Activated effector memory CD4-positive, alpha-beta T cell treated with Interleukin-2 at 50 U/mL for 16 hours (primary cell): ENCODE measurements around the gene TYK2.
"Not testable (repeated sequence)": the region's sequence is repeated elsewhere in the genome, so short reads cannot be mapped to it uniquely, and the experiment has no call there.

ENCODE experiments used
- DNase-seq: peaks from one replicate; pipeline ENCODE4 v3.0.0-alpha.2; 2020

TYK2 gene

DNA sequence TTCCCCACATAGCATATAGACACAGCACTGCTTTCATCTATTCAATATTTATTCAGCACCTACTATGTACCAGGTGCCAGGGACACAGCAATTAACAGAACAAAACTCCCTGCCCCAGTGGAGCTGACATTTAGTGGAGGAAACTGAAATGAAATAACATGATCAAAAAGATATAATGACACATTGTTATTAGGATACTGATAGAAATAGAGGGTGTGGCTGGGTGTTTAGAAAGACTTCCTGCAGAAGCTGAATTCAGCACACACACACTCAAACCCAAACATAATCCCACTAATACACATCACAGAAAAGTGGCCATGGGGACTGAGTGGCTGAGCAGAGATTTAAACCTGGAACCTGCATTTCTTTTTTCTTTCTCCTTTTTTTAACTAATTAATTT lies 26.7 kb upstream of the TYK2 start:
- no peak for DNase-seq

DNA sequence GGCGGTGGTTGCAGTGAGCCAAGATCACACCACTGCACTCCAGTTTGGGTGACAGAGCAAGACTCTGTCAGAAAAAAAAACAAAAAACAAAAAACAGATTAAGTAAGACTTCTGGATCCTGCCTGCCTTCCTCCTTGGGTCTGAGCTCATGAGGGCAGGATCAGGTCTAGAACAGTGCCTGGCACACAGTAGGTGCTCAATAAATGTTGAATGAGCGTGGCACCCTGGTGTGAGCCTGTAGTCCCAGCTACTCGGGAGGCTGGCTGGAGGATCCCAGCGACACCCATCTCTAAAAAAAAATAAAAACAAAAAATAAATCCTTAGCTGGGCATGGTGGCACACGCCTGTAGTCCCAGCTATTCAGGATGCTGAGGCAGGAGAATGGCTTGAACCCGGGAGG lies 25.8 kb upstream of the TYK2 start:
- no peak for DNase-seq

DNA sequence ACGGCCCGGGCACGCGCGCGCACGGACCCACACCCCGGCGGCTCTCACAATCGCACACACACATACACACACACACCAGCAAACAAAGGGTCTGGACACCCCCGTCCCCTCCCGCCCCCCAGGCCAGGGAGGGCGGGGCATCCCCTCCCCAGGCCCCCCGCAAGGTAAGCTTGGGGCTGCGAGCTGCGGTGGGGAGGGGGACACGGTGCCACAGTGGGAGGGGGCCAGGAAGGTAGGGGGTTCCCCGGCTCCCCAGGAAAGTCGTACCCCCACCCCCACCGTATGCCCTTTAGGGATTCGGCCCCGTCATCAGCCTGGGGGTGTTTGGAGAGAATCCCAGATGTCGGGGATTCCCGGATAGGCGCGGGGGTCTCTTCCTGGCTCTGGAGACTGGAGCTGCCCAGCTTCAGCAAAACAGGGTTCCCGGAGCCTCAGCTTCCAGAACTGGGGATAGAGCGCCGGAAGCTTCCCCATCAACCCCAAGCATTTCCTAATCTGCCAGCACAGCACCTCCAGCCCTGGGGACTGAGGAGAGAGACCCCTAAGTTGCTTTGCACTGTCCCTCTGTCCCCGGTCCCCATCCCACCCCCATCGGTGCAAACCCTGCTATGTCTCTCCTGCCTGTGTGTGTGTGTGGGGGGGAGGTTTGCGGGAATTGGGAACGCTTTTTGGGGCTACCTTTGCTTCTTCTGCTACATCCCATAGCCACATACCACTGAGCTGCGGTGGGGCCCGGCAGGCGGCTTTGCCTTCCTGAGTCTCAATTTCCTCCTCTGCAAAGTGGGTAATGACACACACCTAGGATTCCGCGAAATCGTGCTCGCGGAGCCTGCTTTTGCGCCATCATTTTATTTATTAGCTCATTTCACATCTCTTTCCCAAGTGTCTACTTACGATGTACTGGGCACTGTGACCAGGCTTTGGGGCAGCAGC lies 24.8 kb upstream of the TYK2 start:
- DNase-seq = no peak

DNA sequence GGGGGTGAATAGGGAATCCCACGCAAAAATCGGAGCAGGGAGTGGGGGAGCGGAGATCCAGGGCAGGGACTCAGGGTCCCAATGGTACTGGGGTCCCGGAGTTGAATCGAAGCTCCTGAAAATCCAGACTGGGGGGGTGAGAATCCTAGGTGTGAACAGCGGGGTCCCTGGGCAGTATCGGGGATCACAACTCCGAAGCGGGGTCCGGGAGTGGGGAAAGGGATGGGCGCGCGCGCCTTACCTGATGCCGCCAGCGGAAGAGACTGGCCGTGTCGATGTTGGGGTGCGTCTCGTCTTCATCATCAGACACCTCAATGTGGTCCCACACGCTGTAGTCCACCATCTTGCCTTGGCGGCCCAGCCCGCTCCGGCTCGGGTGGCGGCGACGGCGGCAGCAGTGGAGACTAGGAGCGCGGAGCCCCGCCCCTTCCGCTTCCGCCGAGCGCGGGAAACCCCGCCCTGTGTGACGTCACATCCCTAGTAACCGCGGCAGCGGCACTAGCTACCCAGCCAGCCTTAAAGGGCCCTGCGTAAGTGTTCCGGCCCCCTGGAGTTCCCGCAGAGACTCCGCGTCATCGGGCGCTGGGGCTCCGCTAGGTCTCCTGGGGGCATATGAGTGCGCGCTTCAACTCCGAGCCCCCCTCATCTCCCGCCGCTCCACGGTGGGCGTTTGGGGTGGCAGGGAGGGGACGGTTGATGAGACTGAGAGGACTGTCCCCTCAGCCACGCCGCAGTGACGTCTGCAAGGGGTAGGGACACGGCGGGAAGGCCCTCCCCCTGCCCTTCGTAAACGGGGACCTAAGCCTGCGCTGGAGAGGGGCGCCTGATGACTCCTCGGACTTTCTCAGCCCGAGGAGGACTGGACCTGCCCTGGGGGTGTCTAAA lies 23.0 kb upstream of the TYK2 start, which contains the start of gene CDC37:
Gene CDC37 (minus strand): TSS at position 406 of the 885 bp plus-strand sequence. CDS start 63 bp downstream, at position 343.
- peak; percentile 97 for DNase-seq

DNA sequence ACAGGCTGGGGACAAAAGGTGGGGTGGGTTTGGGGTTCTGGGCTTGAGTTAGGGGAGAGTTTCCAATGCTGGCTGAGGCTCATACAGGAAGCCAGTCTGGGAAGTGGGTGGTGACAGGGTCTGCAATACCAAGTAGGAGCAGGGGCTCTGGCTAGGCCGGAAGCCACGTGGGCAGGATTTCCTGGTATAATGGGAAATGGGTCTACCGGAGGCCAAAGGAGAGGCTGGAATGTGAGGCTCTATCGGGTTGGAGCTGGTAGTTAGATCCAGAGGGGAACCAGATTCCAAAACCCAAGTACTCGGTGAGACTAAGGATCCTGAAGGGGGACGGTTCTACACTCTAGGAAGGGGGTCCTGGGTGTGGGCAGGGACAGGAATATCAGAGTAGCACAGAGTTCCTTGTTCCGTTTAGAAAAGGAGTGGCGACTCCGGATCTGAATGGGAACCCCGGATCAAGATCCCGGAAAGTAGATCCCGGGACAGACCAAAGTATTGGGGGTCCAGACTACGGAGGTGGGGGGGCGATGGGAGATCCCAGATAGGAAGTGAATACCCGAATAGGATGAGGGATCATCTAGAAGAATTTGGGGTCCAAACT lies 22.2 kb upstream of the TYK2 start:
- no peak for DNase-seq

DNA sequence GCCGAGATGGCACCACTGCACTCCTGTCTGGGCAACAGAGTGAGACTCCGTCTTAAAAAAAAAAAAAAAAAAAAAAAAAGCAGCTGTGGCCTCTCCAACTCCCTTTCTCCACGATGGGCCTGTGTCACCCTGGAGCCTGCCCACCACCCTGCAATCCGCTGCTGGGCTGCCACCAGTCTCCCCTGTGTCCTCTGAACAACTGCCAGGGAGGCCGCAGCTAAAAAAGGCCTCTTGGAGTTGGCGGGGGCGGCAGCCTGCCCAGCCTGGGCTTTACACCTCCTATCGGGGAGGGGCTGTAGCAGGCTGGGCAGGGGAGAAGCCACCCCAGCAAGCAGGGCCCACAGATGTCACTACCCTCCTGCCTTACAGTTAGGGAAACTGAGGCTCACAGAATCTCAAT lies 19.5 kb upstream of the TYK2 start:
- DNase-seq = no peak

DNA sequence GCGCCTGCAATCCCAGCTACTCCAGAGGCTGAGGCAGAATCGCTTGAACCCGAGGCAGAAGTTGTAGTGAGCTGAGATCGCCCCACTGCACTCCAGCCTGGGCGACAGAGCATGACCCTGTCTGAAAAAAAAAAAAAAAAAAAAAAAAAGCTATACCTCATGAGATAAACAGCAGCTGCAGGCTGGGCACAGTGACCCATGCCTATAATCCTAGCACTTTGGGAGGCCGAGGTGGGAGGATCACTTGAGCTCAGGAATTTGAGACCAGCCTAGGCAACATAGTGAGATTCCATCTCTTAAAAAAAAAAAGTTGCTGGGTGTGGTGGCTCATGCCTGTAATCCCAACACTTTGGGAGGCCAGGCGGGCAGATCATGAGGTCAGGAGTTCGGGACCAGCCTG lies 19.0 kb upstream of the TYK2 start:
- not testable (repeated sequence) for DNase-seq

DNA sequence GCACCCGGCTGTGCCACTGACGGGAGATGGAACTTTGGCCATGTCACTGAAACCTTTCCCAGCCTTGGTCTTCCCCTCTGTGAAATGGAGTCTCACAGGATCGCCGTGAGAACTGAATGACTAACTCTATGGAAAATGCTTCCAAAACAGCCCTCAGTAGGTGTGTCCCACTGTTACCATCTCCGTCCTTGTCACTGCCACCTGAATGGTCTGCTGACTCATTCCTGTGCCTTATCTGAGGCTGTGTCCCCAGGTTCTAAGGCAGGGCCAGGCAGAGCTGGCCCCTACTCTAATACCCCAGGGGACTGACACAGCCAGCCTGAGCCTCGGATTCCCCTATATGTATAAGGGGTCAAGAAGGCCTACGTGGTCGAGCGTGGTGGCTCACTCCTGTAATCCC lies 18.4 kb upstream of the TYK2 start:
- no peak for DNase-seq

DNA sequence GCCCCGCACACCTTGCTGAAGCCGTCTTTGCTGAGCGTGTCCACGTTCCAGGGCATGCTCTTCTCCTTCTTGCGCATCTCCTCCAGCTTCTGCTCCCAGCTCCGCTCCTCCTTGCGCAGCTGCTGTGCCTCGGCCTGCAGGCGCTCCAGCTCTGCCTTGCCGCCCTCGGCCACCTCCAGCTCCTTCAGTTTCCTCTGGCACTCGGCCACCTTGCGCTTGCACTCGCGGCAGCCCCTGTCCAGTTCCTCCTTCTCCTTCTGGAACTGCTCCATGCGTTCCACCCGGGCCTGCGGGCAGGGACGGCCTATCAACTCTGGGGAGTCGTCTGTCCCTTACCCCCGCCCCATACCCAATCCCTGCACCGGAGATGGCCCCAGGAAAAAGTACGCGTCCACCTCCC lies 15.5 kb upstream of the TYK2 start:
- no peak for DNase-seq

DNA sequence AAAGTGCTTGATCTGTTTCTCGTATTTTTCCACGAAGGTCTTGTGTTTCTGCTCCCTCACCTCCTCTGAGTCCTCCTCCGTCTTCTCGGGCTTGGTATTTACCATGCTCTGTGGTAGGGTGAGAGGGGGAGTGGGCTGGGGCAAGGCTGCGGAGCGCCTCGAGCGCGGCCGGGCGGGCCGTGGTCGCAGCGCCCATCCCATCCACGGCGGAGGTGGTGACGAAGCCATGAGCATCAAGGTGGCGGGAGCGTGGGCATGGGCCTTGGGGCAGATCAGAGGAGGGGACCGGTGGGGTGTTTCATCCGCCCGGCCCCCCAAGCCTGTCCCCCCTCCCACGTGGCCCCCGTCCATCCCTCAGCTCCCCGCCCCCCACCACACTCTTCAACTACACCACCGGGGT lies 15.1 kb upstream of the TYK2 start:
- DNase-seq = no peak

DNA sequence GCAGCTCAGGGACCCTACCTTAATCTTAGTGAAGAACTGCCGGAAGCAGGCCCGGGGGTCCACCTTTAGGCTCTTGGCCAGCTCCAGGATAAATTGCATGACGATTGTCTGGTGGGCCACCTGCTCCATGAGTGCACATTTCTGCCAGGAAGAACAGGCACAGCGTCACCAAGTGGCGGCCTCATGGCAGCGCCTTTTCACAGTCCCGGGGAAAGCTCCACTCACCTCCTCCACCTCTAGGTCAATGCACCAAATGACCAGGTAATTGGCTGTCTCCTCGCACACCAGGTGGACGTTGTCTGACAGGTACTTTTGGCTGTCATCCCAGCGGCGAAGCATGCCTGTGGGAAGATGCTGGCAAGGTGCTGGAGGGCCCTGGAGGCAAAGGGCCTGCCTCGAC lies 14.6 kb upstream of the TYK2 start:
- DNase-seq = no peak

DNA sequence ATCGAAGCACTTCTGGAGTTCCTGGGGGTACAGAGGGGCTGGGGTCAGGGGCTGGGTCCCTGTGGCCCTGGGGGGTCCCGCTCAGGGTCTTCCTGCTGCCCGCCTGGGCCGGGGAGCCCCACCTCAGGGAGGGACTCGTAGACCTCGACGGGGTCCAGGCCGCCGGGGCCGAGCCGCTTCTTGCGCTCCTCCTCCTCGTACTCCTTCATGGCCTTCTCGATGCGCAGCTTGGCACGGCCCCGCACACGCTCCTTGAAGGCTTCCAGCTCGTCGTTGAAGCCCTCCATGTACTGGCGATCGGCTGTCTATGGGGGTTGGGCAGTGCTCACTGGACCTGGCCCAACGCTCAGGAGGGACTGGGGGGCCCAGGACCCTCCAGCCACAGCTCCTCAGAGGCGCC lies 12.8 kb upstream of the TYK2 start:
- no peak for DNase-seq

DNA sequence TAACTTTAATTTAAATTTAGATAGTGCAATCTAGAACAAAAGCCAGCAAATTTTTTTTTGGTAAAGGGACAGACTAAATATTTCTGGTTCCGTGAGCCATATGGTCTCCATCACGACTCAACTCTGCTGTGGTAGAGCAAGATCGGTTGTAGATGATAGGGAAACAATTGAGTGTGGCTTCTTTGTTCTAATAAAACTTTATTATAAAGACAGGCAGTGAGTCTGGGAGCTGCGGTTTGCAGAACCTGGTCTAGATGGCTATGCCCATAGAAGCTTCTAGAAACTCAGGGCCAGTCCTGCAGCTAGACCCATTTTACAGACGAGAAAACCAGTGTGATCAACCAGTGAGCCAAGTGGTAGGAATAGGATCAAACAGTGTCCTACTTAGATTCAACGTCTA lies 11.7 kb upstream of the TYK2 start:
- no peak for DNase-seq

DNA sequence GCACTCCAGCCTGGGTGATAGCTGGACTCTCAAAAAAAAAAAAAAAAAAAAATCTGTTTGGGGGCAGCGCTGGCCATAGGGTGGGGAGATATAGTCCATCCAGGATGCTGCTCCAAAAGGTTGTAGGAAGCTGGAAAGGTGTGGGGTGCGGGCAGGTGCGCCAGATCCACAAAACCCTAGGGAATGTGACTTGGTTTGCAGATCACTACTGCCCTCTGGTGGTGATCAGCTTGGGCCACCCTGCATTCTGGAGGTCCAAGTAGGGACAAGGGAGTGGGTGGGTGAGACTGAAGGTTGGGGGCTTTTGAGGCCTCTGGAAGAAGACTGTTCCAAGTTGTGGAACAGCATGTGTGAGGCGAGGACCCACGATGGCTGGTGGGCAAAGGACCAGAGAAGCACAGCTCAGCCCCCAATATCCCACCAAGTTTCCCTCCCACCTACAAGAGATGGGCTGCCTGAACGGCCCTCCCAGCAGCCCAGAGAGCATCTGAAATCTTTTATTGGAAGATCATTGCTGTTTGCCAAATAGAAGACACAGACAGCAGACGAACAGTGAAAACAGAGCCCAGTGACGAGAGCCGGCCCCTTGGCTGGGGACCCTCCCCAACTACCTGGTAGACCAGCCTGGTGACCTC lies 10.4 kb upstream of the TYK2 start:
- DNase-seq = peak; percentile 38

DNA sequence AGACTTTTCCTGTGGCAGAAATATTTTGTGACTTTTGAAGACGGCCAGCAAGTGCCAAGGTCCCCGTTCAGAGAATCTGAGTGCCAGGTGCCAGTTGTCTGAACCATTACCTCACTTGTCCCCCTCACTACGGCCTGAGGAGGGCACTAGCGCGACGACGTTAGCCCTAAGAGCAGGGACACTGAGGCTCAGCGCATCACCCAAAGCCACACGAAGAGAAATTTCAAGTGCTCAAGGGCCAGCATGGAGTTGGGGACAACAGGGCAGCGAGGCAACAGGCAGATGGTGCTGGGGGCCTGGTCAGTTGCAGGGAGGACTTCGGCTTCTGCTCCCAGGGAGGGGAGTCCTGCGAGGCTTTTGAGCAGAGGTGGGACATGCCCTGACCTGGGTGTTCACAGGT lies 9.5 kb upstream of the TYK2 start:
- DNase-seq = no peak

DNA sequence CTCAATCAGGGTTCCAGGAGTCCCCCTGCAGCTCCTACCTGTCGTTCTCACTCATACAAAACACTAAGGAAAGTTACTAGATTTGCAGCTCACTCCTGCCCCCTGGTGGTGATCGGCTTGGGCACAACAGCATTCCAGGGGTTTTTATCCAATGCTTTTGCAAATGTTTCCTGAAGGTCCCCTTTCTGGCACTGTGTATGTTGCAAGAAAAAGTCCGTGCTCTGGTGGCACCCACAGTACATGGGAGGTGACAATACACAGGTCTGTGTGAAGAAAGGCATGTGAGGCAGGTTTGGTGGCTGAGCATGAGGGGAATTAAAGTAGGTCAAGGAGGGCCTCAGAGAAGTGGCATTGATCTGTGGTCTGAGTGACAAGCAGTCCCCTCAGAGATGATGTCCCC lies 8.6 kb upstream of the TYK2 start:
- peak; percentile 60 for DNase-seq

DNA sequence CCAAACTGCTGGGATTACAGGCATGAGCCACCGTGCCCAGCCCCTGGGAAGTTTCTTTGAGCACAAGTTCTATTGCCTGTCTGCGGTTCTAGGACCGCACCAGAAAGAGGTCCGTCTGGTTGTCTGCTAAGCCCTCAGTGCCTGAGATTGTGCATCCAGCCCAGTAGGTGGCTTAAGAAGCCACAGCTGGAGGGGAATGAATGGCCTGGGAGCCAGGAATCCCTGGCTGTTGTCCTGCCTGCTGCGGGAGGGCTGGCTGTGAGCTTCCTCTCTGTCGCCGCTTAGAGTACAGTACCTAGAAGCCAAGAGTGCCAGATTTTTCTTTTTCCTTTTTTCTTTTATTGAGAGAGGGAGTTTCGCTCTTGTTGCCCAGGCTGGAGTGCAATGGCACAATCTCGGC lies 4.2 kb upstream of the TYK2 start:
- DNase-seq = no peak

DNA sequence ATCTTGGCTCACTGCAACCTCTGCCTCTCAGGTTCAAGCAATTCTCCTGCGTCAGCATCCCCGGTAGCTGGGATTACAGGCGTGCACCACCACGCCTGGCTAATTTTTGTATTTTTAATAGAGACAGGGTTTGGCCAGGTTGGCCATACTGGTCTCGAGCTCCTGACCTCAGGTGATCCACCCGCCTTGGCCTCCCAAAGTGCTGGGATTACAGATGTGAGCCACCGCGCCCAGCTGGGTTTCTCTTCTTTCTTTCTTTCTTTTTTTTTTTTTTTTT lies 2.8 kb upstream of the TYK2 start:
- DNase-seq = not testable (repeated sequence)

DNA sequence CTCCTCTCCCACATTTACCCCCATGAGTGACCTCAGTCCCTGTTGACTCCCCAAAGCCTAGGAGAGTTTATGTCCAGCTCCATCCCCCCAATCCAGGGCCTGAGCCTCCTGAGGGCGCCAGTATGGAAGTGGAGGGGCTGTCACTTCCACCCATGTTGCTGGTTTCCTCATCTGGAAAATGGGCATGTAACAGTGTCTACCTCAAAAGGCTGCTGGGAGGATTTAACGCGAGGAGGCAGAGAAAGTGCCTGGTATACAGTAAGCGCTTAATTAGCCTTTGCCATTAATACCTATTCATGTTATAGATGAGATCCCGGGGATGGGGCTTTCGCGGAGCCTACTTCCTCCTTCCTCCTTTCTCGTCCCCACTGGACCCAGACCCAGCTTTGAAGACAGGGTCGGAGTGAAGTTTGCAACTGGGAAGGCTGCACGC lies 476 bp downstream of the TYK2 start:
- DNase-seq = no peak

DNA sequence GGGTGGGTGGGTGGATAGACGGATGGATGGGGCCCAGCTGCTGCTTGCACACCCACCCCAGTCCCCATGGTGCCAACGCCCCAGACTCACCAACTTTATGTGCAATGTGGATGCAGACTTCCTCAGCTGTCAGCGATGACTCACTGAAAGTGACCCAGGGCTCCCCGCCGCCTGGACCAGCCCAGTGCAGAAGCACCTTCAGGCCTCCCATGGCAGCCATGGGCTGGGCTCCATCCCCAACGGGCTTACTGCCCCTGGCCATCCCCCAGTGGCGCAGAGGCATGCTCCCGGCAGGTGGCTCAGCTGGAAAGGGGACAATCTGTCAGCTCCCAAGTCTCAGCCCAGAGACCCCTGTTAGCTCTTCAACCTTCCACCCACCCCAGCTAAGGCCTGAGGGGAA lies 2.2 kb downstream of the TYK2 start:
- DNase-seq = no peak

DNA sequence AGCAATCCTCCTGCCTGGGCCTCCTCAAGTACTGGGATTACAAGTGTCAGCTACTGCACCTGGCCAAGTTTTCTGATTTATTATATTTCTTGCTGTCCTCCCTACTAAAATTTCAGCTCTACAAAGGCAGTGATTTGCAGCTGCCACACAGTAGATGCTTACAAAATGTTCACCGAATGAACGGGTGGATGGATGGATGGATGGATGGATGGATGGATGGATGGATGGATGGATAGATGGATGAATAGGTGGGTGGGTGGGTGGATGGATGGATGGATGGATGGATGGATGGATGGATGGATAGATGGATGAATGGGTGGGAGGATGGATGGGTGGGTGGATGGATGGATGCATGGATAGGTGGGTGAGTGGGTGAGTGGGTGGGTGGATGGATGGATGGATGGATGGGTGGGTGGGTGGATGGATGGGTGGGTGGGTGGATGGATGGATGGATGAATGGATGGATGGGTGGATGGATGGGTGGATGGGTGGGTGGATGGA lies 3.2 kb downstream of the TYK2 start:
- not testable (repeated sequence) for DNase-seq

DNA sequence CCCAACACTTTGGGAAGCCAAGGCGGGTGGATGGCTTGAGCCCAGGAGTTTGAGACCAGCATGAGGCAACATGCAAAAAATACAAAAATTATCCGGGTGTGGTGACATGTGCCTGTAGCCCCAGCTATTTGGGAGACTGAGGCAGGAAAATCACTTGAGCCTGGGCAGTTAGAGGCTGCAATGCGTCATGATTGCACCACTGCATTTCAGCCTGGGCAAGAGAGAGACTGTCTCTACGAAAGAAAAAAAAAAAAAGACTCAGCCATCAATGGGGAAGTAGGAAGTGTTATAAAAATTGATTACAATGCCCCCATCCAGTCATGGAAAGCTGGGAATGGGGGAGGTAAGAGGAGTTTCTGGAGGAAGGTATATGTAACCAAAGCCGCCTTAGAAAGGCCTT lies 5.4 kb downstream of the TYK2 start:
- DNase-seq = no peak

DNA sequence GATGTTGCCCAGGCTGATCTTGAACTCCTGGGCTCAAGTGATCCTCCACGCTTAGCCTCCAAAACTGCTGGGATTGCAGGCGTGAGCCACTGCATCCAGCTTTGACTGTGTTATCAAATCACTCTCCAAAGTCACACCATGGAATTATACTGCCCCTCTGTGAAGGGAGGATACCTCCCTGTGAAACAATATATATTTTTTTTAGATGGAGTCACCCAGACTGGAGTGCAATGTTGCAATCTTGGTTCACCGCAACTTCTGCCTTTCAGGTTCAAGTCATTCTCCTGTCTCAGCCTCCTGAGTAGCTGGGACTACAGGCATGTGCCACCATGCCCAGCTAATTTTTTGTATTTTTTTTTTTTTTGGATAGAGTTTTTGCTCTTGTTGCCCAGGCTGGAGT lies 7.7 kb downstream of the TYK2 start:
- no peak for DNase-seq
